Neural cell (in vitro differentiated cells): ENCODE measurements around the gene MTA1. TPM values are rescaled to one million over a fixed set of nuclear protein-coding genes. Genes with fewer than 3 reads are reported as not detected.

Experiments
- H2AFZ ChIP-seq: fragments of 200-600, 300-800 bp; sonication (generic), shearing (Covaris generic); 2 replicates; pipeline ENCODE4 v1.6.0; 2014; ENCODE audit warnings: low read depth, mild to moderate bottlenecking, antibody characterized with exemption, low read length, moderate library complexity
- H3F3A ChIP-seq: fragments of 200-600 bp; shearing (Covaris generic); 2 replicates; pipeline ENCODE4 v1.6.1; 2016; ENCODE audit warnings: mild to moderate bottlenecking, moderate library complexity, mixed read lengths, antibody characterized with exemption, low read length; ENCODE audit not compliant: insufficient read depth, poor library complexity, severe bottlenecking
- H3K27ac ChIP-seq: fragments of 200-600, 300-800 bp; sonication (generic), shearing (Covaris generic); 2 replicates; pipeline ENCODE4 v1.5.1; 2014; ENCODE audit warnings: mild to moderate bottlenecking, low read length, moderate library complexity
- H3K27me3 ChIP-seq: fragments of 300-800, 200-600 bp; sonication (generic), shearing (Covaris generic); 2 replicates; pipeline ENCODE4 v1.6.0; 2014; ENCODE audit warnings: mild to moderate bottlenecking, low read depth, low read length, moderate library complexity; ENCODE audit not compliant: insufficient read depth
- H3K36me3 ChIP-seq: fragments of 300-800, 200-600 bp; sonication (generic), shearing (Covaris generic); 2 replicates; pipeline ENCODE4 v1.5.1; 2014; ENCODE audit warnings: mild to moderate bottlenecking, antibody characterized with exemption, low read length, moderate library complexity; ENCODE audit not compliant: insufficient read depth
- H3K4me2 ChIP-seq: fragments of 300-800, 200-600 bp; sonication (generic), shearing (Covaris generic); 2 replicates; pipeline ENCODE4 v1.6.0; 2014; ENCODE audit warnings: mild to moderate bottlenecking, low read length
- H3K4me3 ChIP-seq: fragments of 300-800, 200-600 bp; sonication (generic), shearing (Covaris generic); 2 replicates; pipeline ENCODE4 v1.5.1; 2014; ENCODE audit warnings: mild to moderate bottlenecking, low read length, moderate library complexity
- H3K79me2 ChIP-seq: fragments of 200-600 bp; shearing (Covaris generic); replicated peaks from 2 replicates; pipeline ENCODE4 v1.6.0; 2014; ENCODE audit warnings: mild to moderate bottlenecking, low read length, moderate library complexity; ENCODE audit not compliant: insufficient read depth
- H3K9ac ChIP-seq: fragments of 300-800, 200-600 bp; sonication (generic), shearing (Covaris generic); 2 replicates; pipeline ENCODE4 v1.6.1; 2016; ENCODE audit warnings: mild to moderate bottlenecking, low read length, mixed read lengths
- H3K9me2 ChIP-seq: fragments of 200-600 bp; shearing (Covaris generic); 2 replicates; pipeline ENCODE4 v1.6.1; 2016; ENCODE audit warnings: mild to moderate bottlenecking, low read length, mixed read lengths; ENCODE audit not compliant: insufficient read depth
- H3K9me3 ChIP-seq: fragments of 200-600, 300-800 bp; sonication (generic), shearing (Covaris generic); 2 replicates; pipeline ENCODE4 v1.6.1; 2016; ENCODE audit warnings: mild to moderate bottlenecking, mixed run types, low read length, moderate library complexity, mixed read lengths
- H4K20me1 ChIP-seq: fragments of 200-600 bp; shearing (Covaris generic); 2 replicates; pipeline ENCODE4 v1.6.1; 2016; ENCODE audit warnings: mild to moderate bottlenecking, mixed run types; ENCODE audit not compliant: insufficient read depth
- CTCF ChIP-seq: fragments of 450-650 bp; IDR thresholded peaks from 2 replicates; pipeline ENCODE4 v1.5.1; 2014; ENCODE audit warnings: antibody characterized with exemption, mild to moderate bottlenecking, moderate library complexity; ENCODE audit not compliant: poor library complexity, severe bottlenecking
- EP300 ChIP-seq: fragments of 450-650 bp; conservative IDR thresholded peaks from 2 replicates; pipeline ENCODE4 v1.6.1; 2014; ENCODE audit warnings: antibody characterized with exemption, mild to moderate bottlenecking, moderate library complexity; ENCODE audit not compliant: poor library complexity, severe bottlenecking
- EZH2 ChIP-seq: fragments of 200-600, 300-800 bp; shearing (Covaris generic), sonication (generic); IDR thresholded peaks from 2 replicates; pipeline ENCODE4 v1.6.1; 2014; ENCODE audit warnings: antibody characterized with exemption, low read length, borderline replicate concordance, mild to moderate bottlenecking; ENCODE audit not compliant: insufficient read depth, poor library complexity, severe bottlenecking
- MXI1 ChIP-seq: fragments of 450-650 bp; conservative IDR thresholded peaks from 2 replicates; pipeline ENCODE4 v1.6.1; 2014; ENCODE audit warnings: antibody characterized with exemption, mild to moderate bottlenecking; ENCODE audit not compliant: poor library complexity, severe bottlenecking
- POLR2AphosphoS5 ChIP-seq: IDR thresholded peaks from 2 replicates; pipeline ENCODE4 v1.6.1; 2012
- RAD21 ChIP-seq: fragments of 450-650 bp; conservative IDR thresholded peaks from 2 replicates; pipeline ENCODE4 v1.6.1; 2014; ENCODE audit warnings: antibody characterized with exemption, mild to moderate bottlenecking, moderate library complexity
- REST ChIP-seq: IDR thresholded peaks from 2 replicates; pipeline ENCODE4 v1.6.1; 2012; ENCODE audit warnings: borderline replicate concordance
- SMC3 ChIP-seq: fragments of 450-650 bp; conservative IDR thresholded peaks from 2 replicates; pipeline ENCODE4 v1.6.1; 2014; ENCODE audit warnings: antibody characterized with exemption, mild to moderate bottlenecking, moderate library complexity; ENCODE audit not compliant: poor library complexity
- TAF1 ChIP-seq: IDR thresholded peaks from 2 replicates; pipeline ENCODE4 v1.6.1; 2012; ENCODE audit warnings: low read depth
- polyA plus RNA-seq: library from polyadenylated mRNA; depleted of rRNA; stranded (reverse); fragments of >200 nt; gene quantifications from 2 replicates; pipeline ENCODE4 v1.2.3, GENCODE V29; 2014

Gene MTA1
- polyA plus RNA-seq, 1 donor from 2014 or later, result 94.0 TPM

GRCh38 chr14:105489542-105490266 lies 70.1 kb downstream of the MTA1 start:
- peak overlapping the region; percentile 93 for H3K27ac ChIP-seq
- peak overlapping the region; percentile 93 for H3K4me3 ChIP-seq
- H3K9me3 ChIP-seq, result no peaks in the 10 kb centered on the region
- H3K9ac ChIP-seq, result peak overlapping the region; percentile 96
- no peaks in the 10 kb centered on the region for H3F3A ChIP-seq
- TF ChIP-seq REST (peak; percentile 21), POLR2AphosphoS5 (peak; percentile 60), EZH2 (no peak), TAF1 (peak; percentile 54), CTCF (peak; percentile 93), RAD21 (peak; percentile 72), MXI1 (peak; percentile 42), EP300 (no peak), SMC3 (peak; percentile 87)
- peak overlapping the region; percentile 79 for H3K4me2 ChIP-seq
- H3K79me2 ChIP-seq, result no peaks in the 10 kb centered on the region
- H2AFZ ChIP-seq, result peak overlapping the region; percentile 59
- H4K20me1 ChIP-seq, result no peaks in the 10 kb centered on the region
- no peaks in the 10 kb centered on the region for H3K36me3 ChIP-seq
- peaks cover 29% of the 10 kb centered on the region for H3K27me3 ChIP-seq
- no peaks in the 10 kb centered on the region for H3K9me2 ChIP-seq

GRCh38 chr14:105490267-105490571 lies 70.6 kb downstream of the MTA1 start:
- H3K9ac ChIP-seq, result peak overlapping the region; percentile 96
- TF ChIP-seq TAF1, result peak; percentile 43
- peak; percentile 49 for TF ChIP-seq REST
- TF ChIP-seq EZH2, result no peak
- TF ChIP-seq RAD21, result no peak
- peak overlapping the region; percentile 39 for H3K4me2 ChIP-seq
- H3K4me3 ChIP-seq, result peak overlapping the region; percentile 93
- H3K79me2 ChIP-seq, result no peaks in the 10 kb centered on the region
- no peaks in the 10 kb centered on the region for H4K20me1 ChIP-seq
- H3F3A ChIP-seq, result no peaks in the 10 kb centered on the region
- no peaks in the 10 kb centered on the region for H3K9me3 ChIP-seq
- H2AFZ ChIP-seq, result peak overlapping the region; percentile 59
- H3K36me3 ChIP-seq, result no peaks in the 10 kb centered on the region
- H3K27ac ChIP-seq, result peak overlapping the region; percentile 93
- H3K27me3 ChIP-seq, result peaks cover 28% of the 10 kb centered on the region
- H3K9me2 ChIP-seq, result no peaks in the 10 kb centered on the region
